HG02840 (cell line): ENCODE measurements around the gene OR1I1.
A peak's percentile ranks its signal among the peaks of the same experiment; 100 is the strongest.

ENCODE experiments used
- ATAC-seq: cut with Tn5 transposase; IDR thresholded peaks from one replicate; pipeline ENCODE4 v1.9.1; 2021; ENCODE audit warnings: mild to moderate bottlenecking, moderate library complexity, moderate number of reproducible peaks; ENCODE audit not compliant: unreplicated experiment, low FRiP score

The OR1I1 gene

DNA sequence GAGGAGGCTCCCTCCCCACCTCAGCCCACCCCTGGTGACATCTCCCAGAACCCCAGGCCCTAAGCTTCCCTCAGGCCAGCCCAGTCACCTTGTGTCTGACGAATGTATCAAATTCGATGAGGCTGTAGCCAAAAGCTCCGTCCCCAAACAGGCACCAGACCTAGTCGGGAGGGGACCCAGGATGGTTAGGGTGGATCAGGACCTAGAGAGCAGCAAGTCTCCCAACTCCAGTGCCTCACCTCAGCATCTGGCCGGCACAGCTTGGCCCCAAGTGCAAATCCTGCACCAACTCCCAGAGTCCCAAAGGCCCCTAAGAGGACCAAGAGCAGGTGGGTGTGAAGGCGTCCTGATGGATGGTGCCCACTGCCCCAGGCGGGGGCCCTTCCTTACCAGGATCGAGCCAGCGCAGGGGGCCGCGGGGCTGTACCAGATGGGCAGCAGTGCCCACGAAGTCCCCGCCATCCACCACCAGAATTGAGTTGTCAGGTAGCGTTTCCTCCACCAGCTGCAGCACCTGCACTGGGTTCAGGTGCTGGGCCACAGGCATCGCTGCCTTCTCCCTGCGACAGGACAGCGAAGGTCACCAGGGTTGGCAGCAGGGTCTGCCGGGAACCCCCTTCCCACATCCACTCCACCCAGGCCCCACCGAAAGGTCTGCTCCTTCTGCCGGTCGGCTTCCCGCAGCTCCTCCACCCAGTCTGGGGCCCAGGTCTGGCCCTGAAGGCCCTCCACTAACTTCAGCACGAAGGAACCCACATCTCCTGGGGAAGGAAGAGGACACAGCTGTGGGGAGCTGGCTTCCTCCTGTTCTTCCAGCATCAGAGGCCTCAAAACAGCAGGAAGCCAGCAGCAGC, 34.0 kb downstream of the OR1I1 start:
- ATAC-seq, result no peak

DNA sequence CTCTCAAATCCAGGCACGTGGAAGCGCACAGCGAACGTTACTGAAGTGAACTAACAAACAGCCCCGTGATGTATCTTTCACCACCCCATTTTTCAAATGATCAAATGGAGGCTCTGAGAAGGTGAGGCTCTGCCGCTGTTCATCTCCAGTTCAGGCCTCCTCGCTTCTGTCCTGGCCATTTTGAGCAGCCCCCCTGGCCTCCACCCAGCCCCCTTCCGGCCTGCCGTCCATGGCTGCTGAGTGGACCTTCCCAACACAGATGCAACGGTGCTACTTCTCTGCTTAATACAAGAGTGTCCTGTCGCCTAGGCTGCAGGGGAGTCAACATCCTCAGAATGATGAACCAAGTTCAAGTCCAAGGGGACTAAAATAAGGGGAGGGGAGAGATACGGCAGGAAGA, 34.8 kb downstream of the OR1I1 start:
- no peak for ATAC-seq

- no peak for ATAC-seq
These were observed 36.2 kb downstream of the OR1I1 start for GRCh38 chr19:15118248-15118647.

DNA sequence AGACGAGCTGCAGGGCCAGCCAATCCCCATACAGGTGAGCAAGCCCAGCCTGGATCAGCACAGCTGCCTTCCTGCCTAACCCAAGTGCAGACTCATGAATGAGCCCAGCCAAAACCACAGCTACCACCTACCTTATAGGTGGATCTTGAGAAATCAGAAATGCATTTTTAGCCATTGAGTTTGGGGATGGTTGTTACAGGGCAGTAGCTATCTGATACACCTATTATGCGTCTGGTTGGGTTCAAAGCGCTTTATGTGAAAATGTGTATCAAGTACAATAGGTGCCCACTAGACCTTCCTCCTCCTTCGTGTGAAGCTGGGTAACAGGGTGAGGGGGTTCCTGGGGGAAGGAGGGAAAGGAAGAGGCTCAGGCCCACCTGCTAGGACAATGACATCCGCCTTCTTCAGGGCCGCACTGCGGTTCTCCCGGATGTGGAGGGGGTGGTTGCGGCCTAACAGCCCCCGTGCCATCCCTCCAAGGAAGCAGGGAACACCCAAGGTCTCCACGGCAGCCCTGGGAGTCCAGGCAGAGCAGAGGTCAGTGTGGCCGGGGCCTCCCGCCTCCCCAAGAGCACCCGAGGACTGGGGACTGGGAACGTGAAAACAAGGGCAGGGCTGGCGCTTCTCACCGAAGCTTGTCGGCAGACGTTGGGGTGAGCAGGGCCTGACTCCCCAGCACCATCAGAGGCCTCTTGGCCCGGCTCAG, 36.9 kb downstream of the OR1I1 start:
- no peak for ATAC-seq

GRCh38 chr19:15120135-15121026, 38.4 kb downstream of the OR1I1 start:
- no peak for ATAC-seq

GRCh38 chr19:15122331-15123030, 40.5 kb downstream of the OR1I1 start:
- ATAC-seq, result no peak

- ATAC-seq, result no peak
These were observed 41.2 kb downstream of the OR1I1 start for GRCh38 chr19:15123031-15123890.

DNA sequence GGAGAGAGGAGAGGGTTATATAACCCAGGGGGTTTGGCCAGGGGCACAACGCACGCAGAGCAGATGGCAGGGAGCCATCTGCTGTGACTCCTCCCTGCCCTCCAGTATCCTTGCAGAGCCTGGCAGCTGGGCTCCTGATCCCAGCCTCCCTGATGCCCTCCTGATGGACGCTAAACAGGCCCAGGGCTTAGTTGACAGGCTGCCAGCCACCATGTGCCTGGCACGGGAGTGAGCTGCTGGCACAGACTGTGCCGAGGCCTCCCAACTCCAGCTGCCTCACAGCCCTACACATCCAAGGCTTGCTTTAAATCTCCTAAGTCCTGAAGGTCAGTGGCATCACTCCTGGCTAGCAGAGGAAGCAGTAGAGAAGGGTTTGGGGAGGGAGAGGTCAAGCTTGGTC, 41.9 kb downstream of the OR1I1 start:
- no peak for ATAC-seq

DNA sequence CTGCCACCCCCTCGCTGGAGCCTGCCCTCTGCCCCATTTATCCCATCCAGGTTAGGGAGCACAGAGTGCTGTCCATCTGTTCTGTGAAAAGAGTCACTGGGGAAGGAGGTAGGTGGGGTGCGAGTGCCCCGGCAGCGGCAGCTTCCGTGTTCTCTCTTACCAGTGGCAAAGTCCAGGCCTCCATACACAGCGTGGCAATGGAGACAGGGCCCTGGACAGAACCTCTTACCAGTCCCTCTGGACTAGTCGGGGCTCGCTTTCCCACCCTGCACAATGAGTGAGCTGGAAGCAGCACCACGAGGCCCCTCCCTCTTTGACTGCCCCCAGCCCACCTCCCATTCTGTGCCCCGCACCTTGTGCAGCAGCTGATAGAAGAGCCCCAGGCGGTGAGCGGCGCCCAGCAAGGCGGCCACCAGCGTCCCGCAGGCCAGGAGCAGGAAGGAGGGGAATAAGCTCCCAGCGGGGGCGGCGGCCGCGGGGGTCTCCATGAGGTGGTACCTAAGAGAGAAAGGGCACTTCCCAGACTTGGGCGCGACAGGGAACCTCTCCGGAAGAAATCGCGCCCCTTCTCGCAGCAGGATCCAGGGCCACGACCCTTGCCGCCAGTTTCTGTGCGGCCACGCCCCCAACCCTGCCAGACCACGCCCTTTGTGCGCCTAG, 42.7 kb downstream of the OR1I1 start:
- no peak for ATAC-seq

- ATAC-seq, result peak; percentile 92
These were observed 43.4 kb downstream of the OR1I1 start for GRCh38 chr19:15125232-15126067.

DNA sequence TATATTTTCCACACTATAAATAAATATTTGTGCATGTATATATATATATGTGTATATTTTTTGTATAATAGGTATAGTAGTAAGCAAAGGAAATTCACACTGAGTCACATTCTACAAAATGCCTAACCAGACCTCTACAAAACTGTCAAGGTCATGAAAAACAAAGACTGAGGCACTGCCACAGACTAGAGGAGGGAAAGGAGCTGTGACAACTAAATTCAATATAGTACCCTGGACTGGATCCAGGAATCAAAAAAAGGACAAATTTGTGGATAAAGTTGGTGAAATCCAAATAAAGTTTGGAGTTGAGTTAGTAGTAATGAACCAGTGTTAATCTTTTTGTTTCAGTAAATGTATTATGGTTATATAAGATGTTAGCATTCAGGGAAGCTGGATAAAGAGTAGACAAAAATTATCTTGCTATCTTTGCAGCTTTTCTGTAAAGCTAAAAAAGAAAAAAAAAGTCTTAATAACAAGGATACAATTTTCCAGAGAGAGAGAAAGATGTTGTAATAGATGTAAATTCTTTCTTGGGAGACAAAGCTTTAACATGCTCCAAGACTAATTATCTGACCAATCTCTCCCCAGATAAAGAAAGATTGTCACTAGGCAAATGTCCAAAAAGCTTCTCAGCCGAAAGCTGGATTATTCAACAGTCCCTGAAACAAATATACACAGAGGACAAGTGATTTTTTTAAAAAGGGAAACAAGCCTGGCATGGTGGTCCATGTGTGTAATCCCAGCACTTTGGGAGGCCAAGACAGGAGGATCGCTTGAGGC, 44.3 kb downstream of the OR1I1 start:
- ATAC-seq, result no peak

GRCh38 chr19:15128162-15128770, 46.3 kb downstream of the OR1I1 start:
- no peak for ATAC-seq

DNA sequence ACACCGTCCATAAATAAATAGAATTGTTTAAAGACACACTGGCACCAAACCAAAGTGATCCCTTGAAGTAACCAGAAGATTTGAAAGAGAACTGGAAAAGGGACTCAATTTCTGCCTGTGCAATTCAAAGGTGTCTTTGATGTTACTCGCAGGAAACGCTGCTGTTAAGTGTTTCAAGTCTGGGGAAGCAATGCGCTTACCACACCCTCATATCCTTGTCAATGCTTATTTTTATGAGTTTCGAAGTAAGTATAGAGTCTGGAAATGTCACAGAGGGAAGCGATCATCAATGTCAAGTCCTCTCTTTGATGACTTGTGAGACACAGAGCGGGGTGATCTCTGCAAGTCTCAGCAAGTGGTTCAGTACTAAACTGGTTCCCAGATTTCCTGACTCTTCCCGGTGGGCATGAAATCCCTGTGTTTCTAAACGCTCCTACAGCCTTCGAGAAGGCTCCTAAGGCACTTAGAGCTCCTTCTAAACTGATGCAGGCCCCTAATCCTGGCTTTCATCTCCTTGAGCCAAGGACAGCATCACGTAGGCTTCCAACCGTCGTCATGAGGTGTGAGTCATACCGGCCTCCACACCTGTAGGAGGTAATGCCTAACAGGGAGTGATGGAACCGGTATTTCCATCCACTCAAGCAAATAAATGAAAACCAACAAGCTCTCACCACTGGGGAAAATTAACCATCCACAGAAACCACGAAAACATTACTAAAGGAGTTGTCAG, 48.0 kb downstream of the OR1I1 start:
- no peak for ATAC-seq

DNA sequence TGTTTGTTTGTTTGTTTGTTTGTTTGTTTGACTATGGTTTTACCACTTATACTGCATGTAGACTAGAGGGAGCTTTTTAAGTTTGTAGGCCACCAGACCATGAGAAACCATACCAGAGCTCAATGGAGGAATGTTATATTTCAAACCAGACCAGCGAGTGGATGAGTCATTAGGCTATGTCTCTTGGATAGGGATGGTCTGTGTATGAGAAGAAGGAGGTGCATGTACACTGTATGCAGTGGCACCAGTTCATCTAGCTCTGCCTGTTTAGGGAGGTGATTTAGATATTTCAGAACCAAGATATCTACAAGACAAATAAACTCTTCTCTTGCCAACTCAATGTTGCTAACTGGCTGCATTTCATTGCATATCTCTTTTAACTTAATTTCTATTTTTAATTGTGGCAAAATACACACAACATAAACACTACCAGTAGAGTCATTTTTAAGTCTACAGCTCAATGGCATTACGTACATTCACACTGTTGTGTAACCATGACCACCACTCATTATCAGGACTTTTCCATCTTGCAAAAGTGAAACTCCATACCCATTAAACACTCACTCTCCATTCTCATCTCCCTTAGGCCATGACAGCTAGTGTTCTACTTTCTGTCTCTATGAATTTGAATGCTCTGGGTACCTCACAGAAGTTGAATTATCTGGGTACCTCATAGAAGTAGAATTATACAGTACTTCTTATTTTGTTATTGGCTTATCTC, 54.4 kb downstream of the OR1I1 start:
- ATAC-seq, result no peak

DNA sequence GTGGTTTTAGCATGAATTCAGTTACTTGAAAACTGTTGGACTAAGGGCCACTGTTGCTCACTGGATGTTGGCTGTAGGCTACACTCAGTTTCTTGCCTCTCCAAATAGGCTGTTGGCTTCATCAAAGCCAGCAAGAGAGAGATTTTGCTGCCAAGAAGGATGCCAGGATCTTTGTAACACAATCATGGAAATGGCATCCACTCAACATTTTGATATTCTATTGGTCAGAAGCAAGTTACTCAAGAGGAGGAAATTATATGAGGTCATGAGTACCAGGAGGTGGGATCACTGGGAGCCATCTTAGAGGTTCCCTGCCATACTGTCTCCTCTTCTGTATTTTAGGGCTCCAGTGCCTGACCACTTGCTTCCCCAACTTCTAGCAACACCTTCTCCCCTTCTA, 55.8 kb downstream of the OR1I1 start:
- ATAC-seq, result no peak

DNA sequence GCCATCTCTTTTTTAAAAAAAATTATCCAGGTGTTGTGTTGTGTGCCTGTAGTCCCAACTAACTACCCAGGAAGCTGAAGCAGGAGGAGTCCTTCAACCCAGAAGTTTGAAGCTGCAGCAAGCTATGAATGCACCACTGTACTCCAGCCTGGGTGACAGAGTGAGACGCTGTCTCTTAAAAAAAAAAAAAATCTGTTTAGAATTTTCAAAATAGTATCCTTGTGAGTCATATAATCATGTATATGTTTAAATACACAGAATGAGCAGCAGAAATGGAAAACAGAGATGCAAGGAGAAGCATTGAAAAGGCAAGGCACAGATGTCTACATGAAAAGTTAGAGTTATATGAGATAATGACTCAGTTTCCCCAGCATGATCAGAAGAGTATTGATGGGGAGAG, 56.4 kb downstream of the OR1I1 start:
- ATAC-seq, result no peak
